Neural progenitor cell (in vitro differentiated cells): ENCODE measurements around the gene LGSN. TPM values are rescaled to one million over a fixed set of nuclear protein-coding genes. Genes with fewer than 3 reads are reported as not detected.
"Not testable (repeated sequence)": the region's sequence is repeated elsewhere in the genome, so short reads cannot be mapped to it uniquely, and the experiment has no call there.

Experiments used
- DNase-seq: peaks from one replicate; pipeline ENCODE4 v3.0.0-alpha.2; 2016; ENCODE audit warnings: low spot score
- H2AFZ ChIP-seq: fragments of 200-600 bp; sonication (generic); replicated peaks from 2 replicates; pipeline ENCODE4 v1.6.1; 2016; ENCODE audit warnings: antibody characterized with exemption
- H3F3A ChIP-seq: fragments of 200-600 bp; sonication (generic); 2 replicates; pipeline ENCODE4 v1.6.1; 2016; ENCODE audit warnings: antibody characterized with exemption, low read depth
- H3K27ac ChIP-seq: fragments of 200-600 bp; sonication (generic); 2 replicates; pipeline ENCODE4 v1.5.1; 2016; ENCODE audit warnings: mild to moderate bottlenecking
- H3K27me3 ChIP-seq: fragments of 200-600 bp; sonication (generic); 2 replicates; pipeline ENCODE4 v1.6.1; 2016; ENCODE audit warnings: mild to moderate bottlenecking, moderate library complexity
- H3K36me3 ChIP-seq: fragments of 200-600 bp; sonication (generic); 2 replicates; pipeline ENCODE4 v1.5.1; 2016
- H3K4me1 ChIP-seq: fragments of 200-600 bp; sonication (generic); 2 replicates; pipeline ENCODE4 v1.6.1; 2016; ENCODE audit warnings: mixed run types
- H3K4me2 ChIP-seq: fragments of 200-600 bp; sonication (generic); 2 replicates; pipeline ENCODE4 v1.6.1; 2016
- H3K4me3 ChIP-seq: fragments of 200-600 bp; sonication (generic); 2 replicates; pipeline ENCODE4 v1.5.1; 2016
- H3K79me2 ChIP-seq: fragments of 200-600 bp; sonication (generic); 2 replicates; pipeline ENCODE4 v1.6.1; 2016; ENCODE audit warnings: low read depth
- H3K9ac ChIP-seq: fragments of 200-600 bp; sonication (generic); 2 replicates; pipeline ENCODE4 v1.6.1; 2016
- H3K9me3 ChIP-seq: fragments of 200-600 bp; sonication (generic); 2 replicates; pipeline ENCODE4 v1.5.1; 2016; ENCODE audit warnings: low read depth
- H4K20me1 ChIP-seq: fragments of 200-600 bp; sonication (generic); 2 replicates; pipeline ENCODE4 v1.6.1; 2016; ENCODE audit warnings: low read depth
- H3K27ac Mint-ChIP-seq: 3 replicates; pipeline ENCODE4 v1.8.0; 2021; ENCODE audit warnings: mixed read lengths
- H3K27me3 Mint-ChIP-seq: 2 replicates; pipeline ENCODE4 v1.8.0; 2022; ENCODE audit warnings: low read depth, mild to moderate bottlenecking, inconsistent platforms, moderate library complexity, mixed read lengths; ENCODE audit not compliant: insufficient read depth
- H3K36me3 Mint-ChIP-seq: 3 replicates; pipeline ENCODE4 v1.8.0; 2021; ENCODE audit warnings: mixed read lengths
- H3K4me1 Mint-ChIP-seq: 3 replicates; pipeline ENCODE4 v1.8.0; 2021; ENCODE audit warnings: mixed read lengths
- H3K4me3 Mint-ChIP-seq: 3 replicates; pipeline ENCODE4 v1.8.0; 2021; ENCODE audit warnings: mild to moderate bottlenecking, moderate library complexity, mixed read lengths
- H3K9me3 Mint-ChIP-seq: 3 replicates; pipeline ENCODE4 v1.8.0; 2020; ENCODE audit warnings: mixed read lengths
- CTCF ChIP-seq: fragments of 200-600 bp; sonication (generic); IDR thresholded peaks from 2 replicates; pipeline ENCODE4 v1.5.1; 2017; ENCODE audit warnings: antibody characterized with exemption, mild to moderate bottlenecking
- EZH2 ChIP-seq: fragments of 200-600 bp; sonication (generic); IDR thresholded peaks from 2 replicates; pipeline ENCODE4 v1.6.1; 2017; ENCODE audit warnings: antibody characterized with exemption, mild to moderate bottlenecking, moderate library complexity
- EZH2phosphoT487 ChIP-seq: fragments of 200-600 bp; sonication (generic); IDR thresholded peaks from 2 replicates; pipeline ENCODE4 v1.6.1; 2017; ENCODE audit warnings: antibody characterized with exemption
- total RNA-seq: library from RNA; depleted of rRNA; stranded (reverse); fragments of >200 nt; gene quantifications from 2 replicates; pipeline ENCODE4 v1.2.3, GENCODE V29; 2015; ENCODE audit warnings: low replicate concordance

Gene LGSN
- total RNA-seq, 1 donor from 2014 or later: 0.09 TPM

- no peaks in the 10 kb centered on the region for H3F3A ChIP-seq
- no peak overlapping the region for H3K9ac ChIP-seq
- no peak overlapping the region for H3K4me3 ChIP-seq
- no peak overlapping the region for H3K27ac ChIP-seq
- H4K20me1 ChIP-seq: no peaks in the 10 kb centered on the region
- H3K9me3 ChIP-seq: no peaks in the 10 kb centered on the region
- H3K36me3 ChIP-seq: no peaks in the 10 kb centered on the region
- no peaks in the 10 kb centered on the region for H3K27me3 ChIP-seq
- H3K4me2 ChIP-seq: no peak overlapping the region
- TF ChIP-seq CTCF (no peak), EZH2 (no peak), EZH2phosphoT487 (no peak)
- H3K27me3 Mint-ChIP-seq: no peaks in the 10 kb centered on the region
- H3K79me2 ChIP-seq: no peaks in the 10 kb centered on the region
- no peak overlapping the region for H2AFZ ChIP-seq
- no peaks in the 10 kb centered on the region for H3K4me1 ChIP-seq
- no peaks in the 10 kb centered on the region for H3K4me1 Mint-ChIP-seq
- no peak for DNase-seq
- peaks cover 6% of the 10 kb centered on the region for H3K9me3 Mint-ChIP-seq
- H3K4me3 Mint-ChIP-seq: no peak overlapping the region
- no peaks in the 10 kb centered on the region for H3K36me3 Mint-ChIP-seq
- H3K27ac Mint-ChIP-seq: no peak overlapping the region
Observed at GRCh38 chr6:63333440-63333839, 13.7 kb upstream of the LGSN start.

GRCh38 chr6:63326630-63327029, 6.8 kb upstream of the LGSN start:
- not testable (repeated sequence) for H3K27ac Mint-ChIP-seq

GRCh38 chr6:63322981-63323380, 3.2 kb upstream of the LGSN start:
- H3K4me3 ChIP-seq: no peak overlapping the region
- peaks cover 3% of the 10 kb centered on the region for H3K9me3 Mint-ChIP-seq
- no peak overlapping the region for H3K4me3 Mint-ChIP-seq

More at GRCh38 chr6:63326630-63327029, 6.8 kb upstream of the LGSN start:
- not testable (repeated sequence) for H3K9me3 Mint-ChIP-seq, H3K27me3 ChIP-seq, H3K36me3 Mint-ChIP-seq, H4K20me1 ChIP-seq, H3K27me3 Mint-ChIP-seq, H3F3A ChIP-seq, H3K4me3 ChIP-seq, H3K4me2 ChIP-seq, H3K4me1 Mint-ChIP-seq, H3K27ac ChIP-seq, H3K79me2 ChIP-seq, H2AFZ ChIP-seq, H3K4me1 ChIP-seq, H3K4me3 Mint-ChIP-seq, H3K9me3 ChIP-seq, H3K36me3 ChIP-seq, H3K9ac ChIP-seq, DNase-seq

GRCh38 chr6:63321821-63322220, 2.0 kb upstream of the LGSN start:
- peaks cover 10% of the 10 kb centered on the region for H3K4me1 ChIP-seq
- H3K79me2 ChIP-seq: no peaks in the 10 kb centered on the region
- Mint-ChIP-seq H3K27ac (no peak overlapping the region), H3K36me3 (no peaks in the 10 kb centered on the region), H3K4me3 (no peak overlapping the region), H3K9me3 (peaks cover 3% of the 10 kb centered on the region), H3K4me1 (peaks cover 15% of the 10 kb centered on the region), H3K27me3 (no peaks in the 10 kb centered on the region)
- H2AFZ ChIP-seq: no peak overlapping the region
- no peaks in the 10 kb centered on the region for H4K20me1 ChIP-seq
- no peaks in the 10 kb centered on the region for H3K9me3 ChIP-seq
- no peak for DNase-seq
- no peak overlapping the region for H3K27ac ChIP-seq
- H3F3A ChIP-seq: no peaks in the 10 kb centered on the region
- no peaks in the 10 kb centered on the region for H3K36me3 ChIP-seq
- no peak overlapping the region for H3K9ac ChIP-seq
- H3K27me3 ChIP-seq: no peaks in the 10 kb centered on the region
- no peak overlapping the region for H3K4me3 ChIP-seq
- no peak overlapping the region for H3K4me2 ChIP-seq
- TF ChIP-seq EZH2 (no peak), CTCF (no peak), EZH2phosphoT487 (no peak)

More at GRCh38 chr6:63322981-63323380, 3.2 kb upstream of the LGSN start:
- Histone ChIP-seq H3K4me1 (peaks cover 10% of the 10 kb centered on the region), H3K4me2 (no peak overlapping the region), H3F3A (no peaks in the 10 kb centered on the region), H3K36me3 (no peaks in the 10 kb centered on the region), H3K79me2 (no peaks in the 10 kb centered on the region), H3K9ac (no peak overlapping the region), H3K27ac (no peak overlapping the region), H4K20me1 (no peaks in the 10 kb centered on the region), H3K27me3 (no peaks in the 10 kb centered on the region), H3K9me3 (no peaks in the 10 kb centered on the region), H2AFZ (no peak overlapping the region)
- no peak for DNase-seq
- no peaks in the 10 kb centered on the region for H3K27me3 Mint-ChIP-seq
- H3K27ac Mint-ChIP-seq: no peak overlapping the region
- TF ChIP-seq CTCF (no peak), EZH2phosphoT487 (no peak), EZH2 (no peak)
- no peaks in the 10 kb centered on the region for H3K36me3 Mint-ChIP-seq
- peaks cover 6% of the 10 kb centered on the region for H3K4me1 Mint-ChIP-seq
